Osteocyte (in vitro differentiated cells): ENCODE results near the gene DARS2. TPM values are rescaled to one million over a fixed set of nuclear protein-coding genes. Genes with fewer than 3 reads are reported as not detected.

Experiments
- DNase-seq: peaks from one replicate; pipeline ENCODE4 v3.0.0; 2021; ENCODE audit warnings: mixed read lengths; ENCODE audit not compliant: unreplicated experiment; ENCODE audit errors: extremely low spot score
- H3K27ac Mint-ChIP-seq: one replicate; pipeline ENCODE4 v1.8.0; 2021; ENCODE audit warnings: mild to moderate bottlenecking, mixed read lengths; ENCODE audit not compliant: unreplicated experiment
- H3K27me3 Mint-ChIP-seq: one replicate; pipeline ENCODE4 v1.8.0; 2021; ENCODE audit warnings: mixed read lengths; ENCODE audit not compliant: unreplicated experiment
- H3K36me3 Mint-ChIP-seq: one replicate; pipeline ENCODE4 v1.8.0; 2021; ENCODE audit warnings: mixed read lengths; ENCODE audit not compliant: unreplicated experiment
- H3K4me1 Mint-ChIP-seq: one replicate; pipeline ENCODE4 v1.8.0; 2021; ENCODE audit warnings: mixed read lengths; ENCODE audit not compliant: unreplicated experiment
- H3K4me3 Mint-ChIP-seq: one replicate; pipeline ENCODE4 v1.8.0; 2021; ENCODE audit warnings: mild to moderate bottlenecking, moderate library complexity, mixed read lengths; ENCODE audit not compliant: unreplicated experiment
- H3K9me3 Mint-ChIP-seq: one replicate; pipeline ENCODE4 v1.8.0; 2021; ENCODE audit warnings: mixed read lengths; ENCODE audit not compliant: unreplicated experiment
- total RNA-seq: library from RNA; stranded (reverse); gene quantifications from 2 replicates; pipeline ENCODE4 v1.2.1, GENCODE V29; 2021
- TF ChIP-seq, protein P1 (sequence below): fragments of 200-600 bp; sonication (generic); IDR thresholded peaks from 2 replicates; pipeline ENCODE4 v1.5.0; 2021; ENCODE audit warnings: antibody characterized with exemption, mild to moderate bottlenecking, moderate library complexity

DARS2 gene
- total RNA-seq, 1 donor from 2014 or later: 12.8 TPM

- TF ChIP-seq, protein P1, sequence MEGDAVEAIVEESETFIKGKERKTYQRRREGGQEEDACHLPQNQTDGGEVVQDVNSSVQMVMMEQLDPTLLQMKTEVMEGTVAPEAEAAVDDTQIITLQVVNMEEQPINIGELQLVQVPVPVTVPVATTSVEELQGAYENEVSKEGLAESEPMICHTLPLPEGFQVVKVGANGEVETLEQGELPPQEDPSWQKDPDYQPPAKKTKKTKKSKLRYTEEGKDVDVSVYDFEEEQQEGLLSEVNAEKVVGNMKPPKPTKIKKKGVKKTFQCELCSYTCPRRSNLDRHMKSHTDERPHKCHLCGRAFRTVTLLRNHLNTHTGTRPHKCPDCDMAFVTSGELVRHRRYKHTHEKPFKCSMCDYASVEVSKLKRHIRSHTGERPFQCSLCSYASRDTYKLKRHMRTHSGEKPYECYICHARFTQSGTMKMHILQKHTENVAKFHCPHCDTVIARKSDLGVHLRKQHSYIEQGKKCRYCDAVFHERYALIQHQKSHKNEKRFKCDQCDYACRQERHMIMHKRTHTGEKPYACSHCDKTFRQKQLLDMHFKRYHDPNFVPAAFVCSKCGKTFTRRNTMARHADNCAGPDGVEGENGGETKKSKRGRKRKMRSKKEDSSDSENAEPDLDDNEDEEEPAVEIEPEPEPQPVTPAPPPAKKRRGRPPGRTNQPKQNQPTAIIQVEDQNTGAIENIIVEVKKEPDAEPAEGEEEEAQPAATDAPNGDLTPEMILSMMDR: no peak
- H3K36me3 Mint-ChIP-seq: peaks cover 42% of the 10 kb centered on the region
- peak overlapping the region; percentile 54 for H3K4me3 Mint-ChIP-seq
- no peaks in the 10 kb centered on the region for H3K9me3 Mint-ChIP-seq
- no peaks in the 10 kb centered on the region for H3K27me3 Mint-ChIP-seq
- peak overlapping the region; percentile 50 for H3K27ac Mint-ChIP-seq
- no peak for DNase-seq
- peaks cover 30% of the 10 kb centered on the region for H3K4me1 Mint-ChIP-seq
These were observed 39.9 kb downstream of the DARS2 start for GRCh38 chr1:173864179-173864867.

DNA sequence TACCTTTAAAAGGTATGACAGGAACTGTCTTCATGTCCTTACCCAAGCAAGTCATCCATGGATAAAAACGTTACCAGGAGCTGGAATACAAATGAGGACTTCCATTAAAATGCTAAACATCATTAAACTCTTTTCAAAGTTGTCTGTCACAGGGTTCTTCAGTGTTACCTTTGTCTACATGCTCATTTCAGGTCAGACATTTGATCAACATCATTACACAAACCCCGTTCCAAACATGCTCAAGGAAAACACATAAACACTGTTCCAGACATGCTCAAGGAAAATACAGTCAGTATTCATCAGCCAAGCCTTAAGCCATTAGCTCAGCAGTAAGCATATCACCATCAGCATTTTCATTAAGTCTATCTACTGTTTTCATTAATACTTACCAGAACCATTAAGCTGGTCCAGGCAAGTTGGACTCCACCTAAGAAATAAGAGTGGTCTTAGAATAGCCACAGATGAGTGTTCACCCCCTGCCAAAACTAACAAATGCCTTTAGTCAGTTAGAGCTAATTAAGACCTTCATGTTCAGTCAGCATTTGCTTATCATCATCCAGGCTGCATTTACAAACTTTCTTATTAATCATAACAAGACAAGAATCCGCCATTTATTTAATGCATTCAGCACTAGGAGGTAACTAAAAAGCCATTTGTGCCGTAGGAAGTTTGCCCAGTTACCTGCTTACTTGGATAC lies 41.1 kb downstream of the DARS2 start:
- no peak for DNase-seq
- Mint-ChIP-seq H3K9me3 (no peaks in the 10 kb centered on the region), H3K4me3 (peak overlapping the region; percentile 87), H3K4me1 (peaks cover 35% of the 10 kb centered on the region), H3K27me3 (no peaks in the 10 kb centered on the region), H3K27ac (peak overlapping the region; percentile 92), H3K36me3 (peaks cover 42% of the 10 kb centered on the region)
- TF ChIP-seq, protein P1: no peak

DNA sequence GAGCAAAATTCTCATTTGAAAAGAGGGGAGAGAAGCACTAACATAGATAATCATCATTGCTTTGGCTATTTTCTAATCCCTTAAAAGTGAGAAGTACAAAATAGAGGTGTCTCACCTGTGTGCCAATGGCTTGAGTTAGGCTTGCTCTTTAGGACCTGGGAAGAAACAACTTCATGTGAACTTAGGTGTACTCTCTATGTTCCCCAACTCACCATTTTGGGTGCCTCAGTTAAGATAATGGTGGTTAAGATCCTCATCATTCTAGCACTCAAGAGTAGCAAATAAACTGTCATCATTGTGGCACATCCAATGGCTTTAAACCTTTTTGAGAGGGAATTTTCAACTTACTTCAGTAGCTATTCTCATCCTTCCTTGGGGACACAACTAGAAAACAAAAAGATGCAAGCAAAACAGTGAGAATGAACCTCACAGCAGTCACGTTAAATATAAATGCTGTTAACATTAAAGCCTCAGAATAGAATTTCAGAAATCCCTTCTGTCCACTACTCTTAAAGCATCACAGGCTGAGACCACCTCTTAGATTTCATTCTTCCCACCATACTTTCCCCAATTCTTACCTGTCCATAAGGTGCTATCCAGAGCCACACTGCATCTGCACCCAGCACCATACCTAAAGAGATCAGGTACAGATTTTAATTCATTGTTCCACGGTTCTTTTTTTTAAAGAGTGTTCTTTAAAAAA lies 42.1 kb downstream of the DARS2 start:
- H3K27me3 Mint-ChIP-seq: no peaks in the 10 kb centered on the region
- no peak for DNase-seq
- peaks cover 40% of the 10 kb centered on the region for H3K4me1 Mint-ChIP-seq
- H3K4me3 Mint-ChIP-seq: peak overlapping the region; percentile 87
- no peaks in the 10 kb centered on the region for H3K9me3 Mint-ChIP-seq
- TF ChIP-seq, protein P1: no peak
- peaks cover 47% of the 10 kb centered on the region for H3K36me3 Mint-ChIP-seq
- peak overlapping the region; percentile 92 for H3K27ac Mint-ChIP-seq

DNA sequence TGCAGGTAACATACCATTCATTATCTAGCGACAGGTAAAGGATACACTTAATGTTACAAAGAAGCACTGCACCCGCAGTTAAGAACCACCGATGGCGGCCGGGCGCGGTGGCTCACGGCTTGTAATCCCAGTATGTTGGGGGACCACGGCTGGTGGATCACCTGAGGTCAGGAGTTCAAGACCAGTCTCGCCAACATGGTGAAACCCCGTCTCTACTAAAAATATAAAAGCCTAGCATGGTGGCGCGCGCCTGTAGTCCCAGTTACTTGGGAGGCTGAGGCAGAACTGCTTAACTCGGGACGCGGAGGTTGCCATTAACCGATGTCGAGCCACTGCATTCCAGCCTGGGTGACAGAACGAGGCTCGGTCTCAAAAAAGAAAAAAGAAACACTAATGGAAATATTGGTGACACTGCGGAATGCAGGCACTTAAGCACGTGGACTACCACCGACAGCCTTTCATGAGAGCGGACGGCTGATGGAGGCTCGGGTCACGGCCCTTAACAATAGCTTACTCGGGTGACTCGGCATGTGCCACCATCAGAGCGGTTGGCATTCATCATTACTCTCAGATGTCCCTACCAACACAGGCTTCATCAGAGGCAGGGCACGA lies 42.8 kb downstream of the DARS2 start:
- H3K4me3 Mint-ChIP-seq: peak overlapping the region; percentile 87
- H3K4me1 Mint-ChIP-seq: peaks cover 41% of the 10 kb centered on the region
- no peaks in the 10 kb centered on the region for H3K9me3 Mint-ChIP-seq
- no peaks in the 10 kb centered on the region for H3K27me3 Mint-ChIP-seq
- peak overlapping the region; percentile 92 for H3K27ac Mint-ChIP-seq
- peaks cover 48% of the 10 kb centered on the region for H3K36me3 Mint-ChIP-seq
- TF ChIP-seq, protein P1: no peak
- no peak for DNase-seq
